Activated CD8-positive, alpha-beta memory T cell treated with anti-CD3 and anti-CD28 coated beads for 48 hours (primary cell): ENCODE results near the gene AMBRA1.

Experiments
- DNase-seq, 3 experiments: peaks; one replicate each; pipeline ENCODE4 v3.0.0-alpha.2; 2020; ENCODE audit warnings: low read depth in 2 of 3, low spot score in 2 of 3

Gene AMBRA1

DNA sequence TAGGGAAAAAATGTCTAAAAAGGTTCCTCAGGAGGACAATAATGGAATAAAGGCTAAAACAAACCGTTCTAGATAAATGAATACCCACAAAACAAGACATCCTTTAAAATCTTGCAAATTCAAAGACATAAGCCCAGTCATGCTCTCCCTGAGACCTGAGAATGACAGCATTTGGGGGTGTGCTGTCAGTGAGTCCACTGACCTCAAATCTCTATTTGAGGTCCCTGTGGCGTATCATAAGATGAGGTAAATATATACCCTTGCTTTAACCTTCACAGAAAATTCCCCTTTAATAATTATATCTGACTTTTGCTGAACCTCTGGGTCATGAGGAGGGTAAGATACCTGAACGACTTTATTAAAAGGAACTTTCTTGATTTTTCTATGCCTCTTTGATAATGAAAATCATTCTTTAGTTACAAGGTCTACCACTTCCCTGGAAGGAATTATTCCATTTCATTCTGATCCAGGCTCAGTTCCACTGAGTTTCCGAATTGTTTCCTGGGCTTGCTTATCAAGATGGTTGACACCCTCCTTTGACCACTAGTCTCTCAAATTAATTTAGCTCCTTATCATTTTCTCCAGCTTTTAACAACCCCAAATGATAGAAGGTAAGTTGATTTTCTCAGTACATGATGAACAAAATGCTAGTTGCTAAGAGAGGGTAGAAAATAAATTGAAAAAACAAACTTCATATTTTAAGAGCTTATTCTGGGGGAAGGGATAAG, 148.5 kb downstream of the AMBRA1 start:
- no peak for DNase-seq

- no peak for DNase-seq
These were observed 149.5 kb downstream of the AMBRA1 start for GRCh38 chr11:46444305-46444704.

DNA sequence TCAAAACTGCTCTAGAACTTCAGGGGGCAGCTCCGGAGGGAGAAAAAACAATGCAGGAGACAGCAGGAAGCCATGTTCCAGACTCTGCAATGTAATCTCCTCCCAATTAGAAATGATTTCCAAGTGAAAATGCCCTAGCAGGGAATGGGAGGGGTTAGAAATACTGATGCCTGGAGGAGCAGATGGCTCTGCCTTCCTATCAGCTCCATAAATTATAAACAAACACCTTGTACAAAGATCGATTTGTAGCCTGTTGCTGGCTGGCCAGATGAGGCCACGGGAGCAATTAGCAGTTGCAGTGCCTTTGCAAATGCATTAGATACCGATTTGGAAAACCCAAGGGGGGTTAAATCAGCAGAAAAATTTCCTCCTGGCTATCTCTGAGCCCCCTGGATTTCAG, 155.6 kb downstream of the AMBRA1 start:
- DNase-seq = no peak

GRCh38 chr11:46437122-46437689, 156.6 kb downstream of the AMBRA1 start:
- no peak for DNase-seq

DNA sequence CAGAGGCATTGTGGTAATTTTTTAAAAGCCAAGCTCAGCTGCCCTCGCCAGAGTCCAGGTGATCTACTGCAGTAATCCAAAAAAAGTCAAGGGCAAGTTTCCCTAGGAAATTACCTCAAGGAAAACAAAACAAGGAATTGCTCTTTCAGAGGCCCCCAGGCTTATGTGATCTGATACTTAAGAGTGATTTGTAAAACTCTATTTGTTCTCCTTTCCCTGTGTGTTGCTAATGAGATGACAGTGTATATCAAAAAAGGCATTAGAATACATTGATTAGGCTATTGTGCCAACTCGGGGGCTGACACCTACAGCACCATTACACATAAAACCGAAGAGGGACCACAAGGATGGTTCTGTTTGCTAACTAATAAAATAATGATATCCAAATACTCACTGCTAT, 157.7 kb downstream of the AMBRA1 start:
- no peak for DNase-seq

DNA sequence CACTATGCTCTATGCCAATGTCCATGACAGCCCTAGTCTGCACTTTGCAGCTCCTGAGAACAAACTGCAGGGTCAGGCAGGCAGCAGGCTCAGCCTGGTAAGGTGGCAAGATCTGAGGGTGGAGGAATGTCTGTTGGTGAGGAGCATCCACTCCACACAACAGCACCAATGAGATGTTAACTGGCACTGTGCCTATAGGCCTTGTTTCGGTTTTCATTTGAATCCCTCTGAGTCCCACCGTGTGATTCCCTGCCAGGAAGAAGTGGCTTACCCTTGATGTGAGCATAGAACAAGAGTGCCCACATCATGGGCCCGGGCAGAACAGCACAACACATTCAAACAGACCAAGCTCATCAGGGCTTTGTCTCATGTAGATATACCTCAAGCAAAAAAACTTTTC, 158.1 kb downstream of the AMBRA1 start:
- DNase-seq = no peak

GRCh38 chr11:46431211-46431610, 162.6 kb downstream of the AMBRA1 start:
- no peak for DNase-seq

GRCh38 chr11:46429717-46430116, 164.1 kb downstream of the AMBRA1 start:
- no peak for DNase-seq

DNA sequence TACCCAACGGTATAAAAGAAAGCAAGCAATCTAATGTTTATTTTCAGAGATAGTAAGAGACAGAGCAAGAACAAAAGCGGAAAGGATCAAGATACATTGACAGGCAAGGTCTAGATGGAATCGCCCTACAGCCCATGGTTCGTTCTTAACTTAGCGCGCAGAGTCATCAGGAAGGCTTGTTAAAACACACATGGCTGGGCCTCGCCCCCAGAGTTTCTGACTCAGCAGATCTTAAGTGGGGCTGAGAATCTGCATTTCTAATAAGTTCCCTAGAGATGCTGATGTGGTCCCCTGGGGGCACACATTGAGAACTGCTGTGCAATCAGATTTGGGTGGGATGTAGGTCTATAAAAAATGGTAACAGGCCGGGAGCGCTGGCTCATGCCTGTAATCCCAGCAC, 166.5 kb downstream of the AMBRA1 start:
- DNase-seq = no peak

- no peak for DNase-seq
These were observed 167.4 kb downstream of the AMBRA1 start for GRCh38 chr11:46426233-46426991.

DNA sequence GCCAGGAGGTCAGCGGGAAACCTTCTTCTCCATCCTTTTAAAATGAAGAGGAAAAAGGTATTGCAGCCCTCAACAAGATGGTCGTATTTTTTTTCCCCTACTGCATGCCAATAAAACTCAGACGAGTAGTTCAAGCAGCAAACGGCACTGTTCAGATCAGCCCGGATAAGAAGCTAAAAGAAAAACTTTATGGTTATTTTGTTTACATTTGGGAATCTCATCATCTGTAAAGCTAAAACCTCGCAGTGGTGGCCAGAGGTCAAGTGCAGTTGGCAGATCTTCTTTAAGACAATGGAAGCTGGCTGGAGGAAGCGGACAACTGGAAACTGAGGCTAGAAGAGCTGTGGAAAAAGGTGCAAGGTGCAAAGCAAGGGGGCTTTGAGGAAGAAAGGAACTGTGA, 171.2 kb downstream of the AMBRA1 start:
- no peak for DNase-seq

DNA sequence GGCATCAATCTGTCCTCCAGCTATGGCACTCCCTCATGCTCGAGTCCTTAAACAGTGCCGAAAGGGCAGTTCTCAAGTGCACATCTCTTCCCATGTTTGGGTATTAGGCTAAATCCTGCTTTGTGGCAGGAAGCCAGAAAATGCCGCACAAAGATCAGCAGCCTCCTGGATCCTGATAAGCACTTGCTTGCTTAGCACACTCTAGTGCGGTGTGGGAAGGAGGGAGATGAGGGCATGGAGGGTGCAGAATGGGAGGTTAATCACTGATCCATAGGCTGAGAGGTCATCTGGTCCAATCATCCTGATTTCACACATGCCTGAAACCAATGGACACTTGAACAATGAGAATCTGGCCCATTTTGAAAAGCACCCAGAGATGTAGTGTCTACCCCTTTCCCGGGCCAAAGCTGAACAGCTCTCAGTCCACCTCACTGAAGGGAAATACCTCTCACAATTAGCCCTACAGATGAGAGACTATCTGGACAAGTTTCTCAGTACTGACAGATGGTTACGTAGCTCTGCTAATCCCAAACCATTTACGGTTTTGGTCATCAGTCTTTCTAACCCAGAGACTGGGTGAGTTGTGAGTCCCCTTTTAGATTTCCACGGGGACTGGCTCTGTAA, 172.5 kb downstream of the AMBRA1 start:
- no peak for DNase-seq

- no peak for DNase-seq
These were observed 173.3 kb downstream of the AMBRA1 start for GRCh38 chr11:46420513-46420912.

- no peak for DNase-seq
These were observed 175.1 kb downstream of the AMBRA1 start for GRCh38 chr11:46418751-46419150.

DNA sequence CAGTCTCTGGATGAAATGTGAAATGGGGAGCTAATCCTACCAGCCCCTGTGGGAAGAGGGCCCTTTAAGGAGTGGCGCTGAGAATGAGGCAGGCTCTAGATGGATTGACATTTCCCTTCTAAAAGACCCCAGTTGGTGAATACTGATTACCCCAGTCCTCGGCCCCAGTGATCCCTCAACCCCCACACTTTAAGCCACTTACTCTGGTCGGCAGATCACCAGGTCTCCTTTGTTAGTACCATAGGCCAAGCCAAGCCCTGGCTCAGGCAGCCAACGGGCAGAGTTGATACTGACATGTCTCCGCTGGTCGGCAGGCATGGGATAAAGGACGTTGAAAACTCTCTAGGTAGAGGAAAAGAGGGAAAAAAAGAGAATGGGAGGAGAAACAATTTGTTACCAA, 176.1 kb downstream of the AMBRA1 start:
- no peak for DNase-seq

GRCh38 chr11:46414879-46415278, 178.9 kb downstream of the AMBRA1 start:
- no peak for DNase-seq

GRCh38 chr11:46414466-46414796, 179.4 kb downstream of the AMBRA1 start:
- DNase-seq = no peak

- DNase-seq = no peak
These were observed 179.9 kb downstream of the AMBRA1 start for GRCh38 chr11:46413760-46414465.

DNA sequence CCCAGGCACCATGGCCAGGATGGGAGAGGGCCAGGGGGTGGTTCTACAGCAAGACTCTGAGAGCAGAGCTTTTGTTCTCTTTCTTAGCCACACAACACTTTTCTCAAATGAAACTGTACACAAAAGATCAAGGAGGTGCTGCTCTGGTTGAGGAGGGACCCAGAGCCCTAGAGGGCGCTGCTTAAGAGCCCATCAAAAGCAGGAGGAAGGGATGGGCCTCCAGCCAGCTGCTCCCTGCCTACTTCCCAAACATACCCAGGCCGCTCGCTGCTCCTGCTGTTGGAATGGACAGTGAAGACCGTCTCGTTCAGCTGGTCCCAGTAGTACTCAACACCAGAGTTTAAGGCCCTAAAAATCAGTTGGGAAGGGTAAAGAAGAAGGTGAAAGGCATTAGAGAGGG, 183.8 kb downstream of the AMBRA1 start:
- no peak for DNase-seq

GRCh38 chr11:46408407-46408986, 185.3 kb downstream of the AMBRA1 start:
- no peak for DNase-seq

- DNase-seq = no peak
These were observed 186.2 kb downstream of the AMBRA1 start for GRCh38 chr11:46407635-46408034.
